Cardiac fibroblast (primary cell): ENCODE data around the gene ARSH.
A peak's percentile ranks its signal among the peaks of the same experiment; 100 is the strongest.
"Not testable (repeated sequence)": the region's sequence is repeated elsewhere in the genome, so short reads cannot be mapped to it uniquely, and the experiment has no call there.

Source experiments
- DNase-seq, 2 donors: peaks; one replicate each; pipeline versions ENCODE4 v3.0.0 to v3.0.0-alpha.2; 2010; ENCODE audit warnings: low read depth in 2 of 2
- H3K4me3 ChIP-seq, 2 donors: replicated peaks in 1 of 2; 1 replicate in 1 of 2; 2 replicates in 1 of 2; pipeline ENCODE4 v1.5.1; 2011; ENCODE audit warnings: low read depth in 2 of 2, low read length in 2 of 2, mild to moderate bottlenecking in 2 of 2, moderate library complexity in 1 of 2
- CTCF ChIP-seq: IDR thresholded peaks from one replicate; pipeline ENCODE4 v1.5.1; 2011; ENCODE audit warnings: low read depth, mild to moderate bottlenecking, low read length, inconsistent platforms

The ARSH gene

DNA sequence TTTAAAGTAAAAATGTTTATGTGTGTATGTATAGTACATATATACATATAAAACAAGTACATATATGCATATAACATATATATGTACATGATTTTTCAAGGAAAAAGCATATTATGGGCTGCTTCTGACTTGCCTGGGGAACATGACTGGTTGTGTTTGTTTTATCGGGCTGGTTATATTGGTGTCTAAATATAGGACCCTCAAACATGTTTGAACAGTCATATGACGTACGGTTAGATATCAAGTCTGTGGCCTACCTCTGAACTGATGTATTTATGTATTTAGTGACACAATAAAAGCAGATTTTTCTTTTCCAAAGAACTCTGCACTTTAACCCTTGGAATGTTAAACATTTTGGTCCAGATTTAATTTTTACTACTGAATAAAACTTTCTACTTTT lies 39.3 kb upstream of the ARSH start:
- DNase-seq, result no peak
- no peak overlapping the region for H3K4me3 ChIP-seq
- no peak for TF ChIP-seq CTCF

DNA sequence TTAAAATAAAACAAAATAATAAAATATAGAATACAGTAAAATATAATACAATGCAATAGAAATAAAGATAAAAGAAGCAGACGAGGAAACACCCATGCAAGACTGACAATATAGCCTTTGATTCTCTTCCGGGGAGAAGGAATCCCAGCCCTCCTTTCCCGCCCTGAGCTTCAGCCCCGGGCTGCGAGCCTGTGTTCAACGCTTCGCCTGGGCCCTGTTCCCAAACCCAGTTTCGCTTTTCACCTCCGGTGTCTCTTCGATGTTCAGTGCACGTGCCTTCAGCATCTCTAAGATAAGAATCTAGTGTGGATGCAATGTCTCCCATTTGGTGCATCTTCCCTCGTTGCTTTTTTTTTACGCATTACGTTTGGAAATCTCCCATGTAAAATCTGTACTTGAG lies 38.8 kb upstream of the ARSH start:
- no peak for DNase-seq
- no peak overlapping the region for H3K4me3 ChIP-seq
- TF ChIP-seq CTCF, result no peak

DNA sequence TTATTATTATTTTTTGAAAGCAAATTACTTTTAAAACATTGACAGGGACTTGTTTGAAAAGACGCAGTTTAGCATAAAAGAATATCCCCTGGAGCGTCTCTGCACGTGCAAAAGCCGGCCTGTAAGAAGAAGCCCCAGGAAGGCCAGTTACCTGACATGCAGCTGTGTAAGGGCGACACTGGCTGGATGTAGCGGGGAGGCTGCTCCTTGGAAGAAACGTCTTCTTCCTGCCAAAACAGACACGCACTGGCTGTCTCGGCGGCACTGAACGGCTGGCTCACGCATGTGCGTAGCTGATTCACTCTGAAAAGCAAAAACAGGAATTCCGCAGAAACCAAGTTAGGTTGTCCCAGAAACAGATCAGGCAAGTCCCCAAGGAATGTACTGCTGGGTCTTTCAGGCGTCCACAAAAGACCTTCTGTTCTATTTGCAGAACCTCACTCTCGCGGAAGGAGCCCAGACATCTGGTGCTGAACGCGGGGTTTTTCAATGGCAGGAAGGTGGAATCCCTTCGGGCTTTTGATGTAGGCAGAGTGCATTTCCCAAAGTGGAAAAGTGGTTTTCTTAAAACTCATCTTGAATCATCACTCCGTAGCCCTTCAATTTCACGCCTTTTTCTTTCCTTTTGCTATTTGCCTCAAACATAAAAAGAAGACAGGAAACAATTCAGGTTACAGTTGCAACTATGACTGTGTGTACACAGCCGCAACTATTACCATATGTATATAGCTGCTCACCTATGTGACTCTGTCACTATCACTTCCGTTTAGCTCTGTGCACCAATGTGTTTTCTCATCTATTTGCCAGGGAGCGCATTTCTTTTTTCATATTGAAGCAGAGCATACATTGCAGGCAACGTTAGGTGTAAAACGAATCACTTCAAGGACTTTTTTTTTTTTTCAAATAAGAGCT lies 38.1 kb upstream of the ARSH start:
- H3K4me3 ChIP-seq, result peak overlapping the region in 1 of 2 donors; percentile 18
- TF ChIP-seq CTCF, result no peak
- DNase-seq, result peak; percentile 49 to 56

DNA sequence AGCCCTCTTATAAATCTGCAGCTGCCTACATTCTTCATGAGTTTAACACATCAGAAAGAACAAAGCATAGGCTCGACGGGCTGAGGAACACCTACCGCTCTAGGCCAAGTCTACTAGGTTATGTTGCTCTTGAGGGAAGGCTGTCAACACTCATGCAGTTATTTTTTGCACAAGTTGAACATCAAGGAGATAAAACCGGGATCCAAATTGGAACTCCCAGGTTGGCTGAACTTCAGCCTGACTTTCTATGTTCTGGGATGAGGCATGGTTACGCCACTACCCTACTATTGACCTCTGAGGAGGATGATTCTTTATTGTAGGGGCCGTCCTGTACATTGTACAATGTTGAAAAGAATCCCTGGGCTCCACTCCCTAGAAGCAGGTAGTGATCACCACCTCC lies 37.3 kb upstream of the ARSH start:
- DNase-seq, result no peak
- H3K4me3 ChIP-seq, result no peak overlapping the region
- no peak for TF ChIP-seq CTCF

DNA sequence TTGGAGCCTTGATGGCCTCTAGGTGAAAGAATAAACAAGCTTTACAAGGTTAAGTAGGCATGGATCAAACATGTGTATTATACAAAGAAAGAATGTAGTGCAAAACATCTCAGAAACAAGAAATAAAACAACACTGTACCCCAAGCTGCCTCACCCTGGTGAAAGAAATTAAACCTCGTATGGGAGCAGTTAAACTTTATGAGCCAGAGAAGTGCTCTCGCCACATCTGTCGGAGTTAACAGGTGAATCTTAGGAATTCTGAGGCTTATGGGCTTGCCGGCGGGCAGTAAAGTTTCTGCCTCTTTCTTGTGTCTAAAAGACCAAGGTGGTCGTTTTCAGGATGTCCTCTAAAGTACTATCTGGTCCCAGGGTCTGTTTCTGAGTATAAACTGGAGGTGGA lies 34.0 kb upstream of the ARSH start:
- no peak for TF ChIP-seq CTCF
- no peak overlapping the region for H3K4me3 ChIP-seq
- no peak for DNase-seq

DNA sequence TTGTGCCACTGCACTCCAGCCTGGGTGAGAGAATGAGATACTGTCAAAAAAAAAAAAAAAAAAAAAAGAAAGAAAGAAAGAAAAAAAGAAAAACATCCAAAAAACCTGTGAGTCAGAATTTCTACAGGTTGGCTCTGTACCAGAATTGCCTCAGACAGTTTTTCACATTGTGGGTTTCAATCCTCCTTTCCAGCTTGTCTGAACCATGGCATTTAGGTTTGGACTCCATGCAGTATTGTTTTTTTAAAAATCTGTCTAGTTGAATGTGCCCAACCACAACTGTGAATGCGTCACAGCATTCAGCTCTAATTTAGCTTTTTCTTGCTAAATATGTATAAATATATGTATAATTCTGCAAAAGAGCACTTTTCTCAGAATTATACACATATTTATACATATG lies 31.4 kb upstream of the ARSH start:
- TF ChIP-seq CTCF, result no peak
- no peak overlapping the region for H3K4me3 ChIP-seq
- DNase-seq, result peak; percentile 13 to 18

DNA sequence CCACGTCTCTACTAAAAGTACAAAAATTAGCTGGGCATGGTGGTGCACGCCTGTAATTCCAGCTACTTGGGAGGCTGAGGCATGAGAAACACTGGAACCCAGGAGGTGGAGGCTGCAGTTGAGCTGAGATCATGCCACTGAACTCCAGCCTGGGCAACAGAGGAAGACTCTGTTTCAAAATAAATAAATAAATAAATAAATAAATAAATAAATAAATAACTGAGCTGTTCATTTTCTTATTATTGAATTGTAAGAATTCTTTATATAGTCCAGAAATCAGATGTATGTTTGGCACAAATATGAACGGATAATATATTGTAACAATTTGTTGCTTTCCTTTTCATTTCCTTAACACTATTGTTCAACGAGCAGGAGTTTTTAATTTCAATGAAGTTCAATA lies 27.7 kb upstream of the ARSH start:
- H3K4me3 ChIP-seq, result not testable (repeated sequence)

More for the DNA sequence above, 27.7 kb upstream of the ARSH start:
- DNase-seq, result not testable (repeated sequence)
